H54 (cell line): ENCODE results near the gene NCOA3.
"Not testable (repeated sequence)": the region's sequence is repeated elsewhere in the genome, so short reads cannot be mapped to it uniquely, and the experiment has no call there.

Experiments used
- DNase-seq: peaks from one replicate; pipeline ENCODE4 v3.0.0; 2011; ENCODE audit warnings: low spot score, mixed read lengths; ENCODE audit not compliant: insufficient read length
- FAIRE-seq: peaks from 3 replicates; lab custom pipeline; 2011; peaks lifted over from hg19 to GRCh38; lab: Jason Lieb, UNC
- POLR2A ChIP-seq: IDR thresholded peaks from 2 replicates; pipeline ENCODE4 v1.6.1; 2011; ENCODE audit warnings: low read depth, mild to moderate bottlenecking, low read length

The NCOA3 gene

GRCh38 chr20:47547034-47547387, 45.3 kb downstream of the NCOA3 start:
- DNase-seq, result no peak
- TF ChIP-seq POLR2A, result no peak
- FAIRE-seq, result no peak

GRCh38 chr20:47549671-47550070, 48.0 kb downstream of the NCOA3 start:
- DNase-seq (no peak), FAIRE-seq (no peak)
- TF ChIP-seq POLR2A, result no peak

- FAIRE-seq (no peak), DNase-seq (no peak)
- TF ChIP-seq POLR2A, result no peak
Observed at GRCh38 chr20:47551222-47551621, 49.5 kb downstream of the NCOA3 start.

- FAIRE-seq (no peak), DNase-seq (no peak)
- no peak for TF ChIP-seq POLR2A
Observed at GRCh38 chr20:47551841-47552240, 50.2 kb downstream of the NCOA3 start.

- DNase-seq (no peak), FAIRE-seq (no peak)
- no peak for TF ChIP-seq POLR2A
Observed at GRCh38 chr20:47552996-47553395, 51.3 kb downstream of the NCOA3 start.

- not testable (repeated sequence) for FAIRE-seq, DNase-seq
Observed at GRCh38 chr20:47553594-47554235, 52.0 kb downstream of the NCOA3 start.

GRCh38 chr20:47554283-47554682, 52.6 kb downstream of the NCOA3 start:
- FAIRE-seq, DNase-seq: not testable (repeated sequence)

GRCh38 chr20:47557218-47557617, 55.5 kb downstream of the NCOA3 start:
- TF ChIP-seq POLR2A, result no peak
- FAIRE-seq, result no peak

GRCh38 chr20:47557791-47558190, 56.1 kb downstream of the NCOA3 start:
- FAIRE-seq, result no peak
- DNase-seq, result no peak
- no peak for TF ChIP-seq POLR2A

More at GRCh38 chr20:47557218-47557617, 55.5 kb downstream of the NCOA3 start:
- no peak for DNase-seq

- DNase-seq (no peak), FAIRE-seq (no peak)
- TF ChIP-seq POLR2A, result no peak
Observed at GRCh38 chr20:47558295-47559066, 56.8 kb downstream of the NCOA3 start.

GRCh38 chr20:47559141-47559540, 57.5 kb downstream of the NCOA3 start:
- no peak for TF ChIP-seq POLR2A
- DNase-seq (no peak), FAIRE-seq (no peak)

GRCh38 chr20:47561180-47561579, 59.5 kb downstream of the NCOA3 start:
- no peak for TF ChIP-seq POLR2A
- FAIRE-seq (no peak), DNase-seq (no peak)

GRCh38 chr20:47561603-47562583, 60.2 kb downstream of the NCOA3 start:
- DNase-seq, result no peak
- no peak for TF ChIP-seq POLR2A
- FAIRE-seq, result no peak

- DNase-seq (no peak), FAIRE-seq (no peak)
- no peak for TF ChIP-seq POLR2A
Observed at GRCh38 chr20:47566269-47566668, 64.6 kb downstream of the NCOA3 start.
